COLO668 (cell line): ENCODE measurements around the gene SNX33.
A peak's percentile ranks its signal among the peaks of the same experiment; 100 is the strongest.
"Not testable (repeated sequence)": the region's sequence is repeated elsewhere in the genome, so short reads cannot be mapped to it uniquely, and the experiment has no call there.

ENCODE experiments used
- DNase-seq: peaks from one replicate; lab custom pipeline; 2025; ENCODE audit not compliant: unreplicated experiment; lab: John Stamatoyannopoulos, UW

Gene SNX33

GRCh38 chr15:75647370-75648155 is at the start of gene SNX33:
Gene SNX33 (plus strand): TSS chr15:75647912. CDS start chr15:75649103, 1,191 bp downstream.
- DNase-seq: peak; percentile 80

GRCh38 chr15:75598361-75598760 is 49.4 kb upstream of the SNX33 start:
- no peak for DNase-seq

GRCh38 chr15:75599401-75599800 is 48.3 kb upstream of the SNX33 start:
- DNase-seq: no peak

GRCh38 chr15:75606026-75606425 is 41.7 kb upstream of the SNX33 start:
- DNase-seq: no peak

DNA sequence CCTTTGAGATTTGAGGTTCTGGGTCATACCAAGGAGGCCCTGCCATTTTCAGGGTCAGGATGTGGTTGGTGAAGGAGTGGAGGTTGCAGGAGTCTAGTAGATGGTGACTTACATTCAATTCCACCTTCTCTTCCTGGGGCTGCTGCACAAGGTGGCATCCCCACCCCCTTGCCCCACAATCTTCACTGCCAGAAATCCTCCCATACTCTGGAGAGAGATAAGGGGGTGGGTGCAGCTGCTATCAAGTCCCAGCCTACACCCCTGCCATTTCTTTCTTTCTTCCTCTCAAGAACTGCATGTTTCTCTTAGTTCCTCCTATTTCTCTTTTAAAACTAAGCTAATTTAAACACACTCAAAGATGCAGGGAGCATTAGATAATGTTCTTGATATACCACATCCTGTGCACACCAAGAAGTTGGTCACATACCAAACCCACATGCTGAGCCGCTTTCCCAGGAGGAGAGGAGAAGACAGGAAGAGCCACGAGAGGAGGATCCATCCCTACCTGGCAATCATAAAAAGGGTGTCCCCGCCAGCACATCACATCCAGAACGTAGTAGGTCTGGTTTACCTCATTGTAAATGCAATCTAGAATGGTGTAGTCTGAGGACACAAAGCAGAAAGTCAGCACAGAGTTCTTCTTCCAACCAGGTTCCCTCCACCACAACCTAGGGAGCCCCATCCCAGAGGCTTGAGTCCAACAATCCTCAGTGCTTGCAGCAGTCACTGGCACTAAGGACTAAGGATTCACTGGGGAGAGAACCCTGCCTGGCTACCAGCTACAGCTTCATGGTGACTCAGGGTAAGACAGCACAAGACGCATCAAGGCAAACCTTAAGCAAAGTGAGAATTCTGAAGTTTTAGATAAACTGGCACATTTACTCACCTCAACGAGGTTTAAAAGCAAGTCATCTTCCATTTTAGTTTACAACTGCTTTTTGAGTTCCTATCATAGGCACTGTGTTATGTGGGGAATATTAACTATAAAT is 40.7 kb upstream of the SNX33 start:
- DNase-seq: no peak

- DNase-seq: no peak
Observed at GRCh38 chr15:75616766-75617165, 30.9 kb upstream of the SNX33 start.

- DNase-seq: no peak
Observed at GRCh38 chr15:75620058-75620820, 27.5 kb upstream of the SNX33 start.

DNA sequence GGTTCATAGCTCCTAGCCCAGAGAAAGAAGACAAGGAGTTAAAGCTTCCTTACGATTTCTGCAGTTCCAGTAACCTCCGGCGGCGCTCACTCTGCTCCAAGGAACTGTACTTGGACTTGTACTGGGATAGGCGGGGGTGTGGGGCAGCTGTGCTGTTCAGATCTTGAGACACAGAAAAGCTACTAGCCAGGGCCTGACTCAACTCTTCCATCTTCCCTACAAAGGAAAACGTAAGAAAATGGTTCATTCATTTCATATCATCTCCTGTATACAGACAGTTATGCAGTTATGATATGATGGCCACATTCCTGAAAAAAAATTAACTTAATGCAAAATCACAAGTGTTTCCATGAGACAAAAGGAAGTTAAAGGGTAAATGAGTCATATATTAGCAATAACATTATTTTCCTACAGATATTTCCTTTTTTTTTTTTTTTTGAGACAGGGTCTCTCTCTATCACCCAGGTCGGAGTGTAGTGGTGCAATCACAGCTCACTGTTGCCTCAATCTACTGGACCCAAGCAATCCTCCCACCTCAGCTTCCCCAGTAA is 26.8 kb upstream of the SNX33 start:
- no peak for DNase-seq

DNA sequence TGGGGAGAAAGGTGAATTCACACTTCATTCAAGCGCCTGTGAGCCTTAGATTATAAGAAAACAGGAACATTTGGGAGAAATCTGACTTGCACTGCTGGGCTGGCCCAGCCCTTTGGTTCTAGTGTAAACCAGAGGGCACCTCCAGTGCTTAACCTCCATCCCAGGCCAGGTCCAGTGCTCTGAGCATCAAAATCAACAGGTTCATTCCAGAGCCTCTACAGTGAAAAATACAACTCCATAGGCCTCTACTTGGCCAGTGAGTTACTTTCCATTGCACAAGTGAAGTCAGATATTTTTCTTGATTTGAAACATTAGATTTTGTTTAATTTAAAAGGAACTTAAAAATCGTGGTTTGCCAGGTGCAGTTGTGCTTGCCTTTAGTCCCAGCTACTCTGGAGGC is 25.2 kb upstream of the SNX33 start:
- DNase-seq: no peak

- DNase-seq: peak; percentile 94
Observed at GRCh38 chr15:75625542-75626347, 22.0 kb upstream of the SNX33 start, which contains the start of gene SNUPN. Gene SNUPN (minus strand): TSS chr15:75625725. CDS start chr15:75621051, 4,674 bp downstream.

DNA sequence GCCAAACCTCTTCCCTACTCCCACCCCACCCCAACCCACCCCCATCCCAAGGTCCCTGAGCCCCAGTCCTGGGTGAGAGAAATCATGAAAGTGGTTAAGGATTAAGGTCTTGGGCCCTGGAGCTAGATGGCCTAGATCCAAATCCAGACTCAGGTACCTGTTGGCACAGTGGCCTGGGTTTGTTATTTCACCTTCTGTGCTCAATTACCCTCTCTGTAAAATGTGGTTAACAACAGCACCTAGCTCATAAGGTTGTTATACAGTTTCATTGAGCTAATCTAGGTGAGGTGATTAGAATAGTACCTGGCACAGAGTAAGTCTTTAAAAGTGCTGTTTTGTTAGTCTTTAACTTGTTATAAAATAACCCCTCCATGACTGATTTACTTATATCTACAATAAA is 15.8 kb upstream of the SNX33 start:
- DNase-seq: no peak

DNA sequence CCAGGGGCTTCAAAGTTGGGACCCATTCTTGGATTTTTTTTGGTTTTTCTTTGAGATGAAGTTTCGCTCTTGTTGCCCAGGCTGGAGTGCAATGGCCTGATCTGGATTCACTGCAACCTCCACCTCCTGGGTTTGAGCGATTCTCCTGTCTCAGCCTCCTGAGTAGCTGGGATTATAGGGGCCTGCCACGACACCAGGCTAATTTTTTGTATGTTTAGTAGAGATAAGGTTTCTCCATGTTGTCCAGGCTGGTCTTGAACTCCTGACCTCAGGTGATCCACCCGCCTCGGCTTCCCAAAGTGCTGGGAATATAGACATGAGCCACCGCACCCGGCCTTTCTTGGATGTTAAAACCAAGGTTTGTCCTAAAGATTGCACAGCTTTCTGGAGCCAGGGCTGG is 13.8 kb upstream of the SNX33 start:
- DNase-seq: not testable (repeated sequence)

DNA sequence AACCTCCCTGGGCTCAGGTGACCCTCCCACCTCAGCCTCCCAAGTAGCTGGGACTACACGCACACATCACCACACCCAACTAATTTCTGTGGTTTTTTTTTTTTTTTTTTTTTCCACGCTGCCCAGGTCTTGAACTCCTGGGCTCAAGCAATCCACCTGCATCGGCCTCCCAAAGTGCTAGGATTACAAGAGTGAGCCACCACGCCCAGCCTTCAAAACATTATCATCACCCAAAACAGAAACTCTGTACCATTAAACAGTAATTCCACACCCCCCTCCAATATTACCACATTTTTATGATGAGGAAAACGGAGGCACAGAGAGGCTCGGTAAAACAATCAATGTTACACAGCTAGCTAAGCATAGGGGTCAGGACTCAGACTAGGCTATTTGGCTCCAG is 11.7 kb upstream of the SNX33 start:
- DNase-seq: no peak

GRCh38 chr15:75637245-75638009 is 10.3 kb upstream of the SNX33 start:
- DNase-seq: no peak

DNA sequence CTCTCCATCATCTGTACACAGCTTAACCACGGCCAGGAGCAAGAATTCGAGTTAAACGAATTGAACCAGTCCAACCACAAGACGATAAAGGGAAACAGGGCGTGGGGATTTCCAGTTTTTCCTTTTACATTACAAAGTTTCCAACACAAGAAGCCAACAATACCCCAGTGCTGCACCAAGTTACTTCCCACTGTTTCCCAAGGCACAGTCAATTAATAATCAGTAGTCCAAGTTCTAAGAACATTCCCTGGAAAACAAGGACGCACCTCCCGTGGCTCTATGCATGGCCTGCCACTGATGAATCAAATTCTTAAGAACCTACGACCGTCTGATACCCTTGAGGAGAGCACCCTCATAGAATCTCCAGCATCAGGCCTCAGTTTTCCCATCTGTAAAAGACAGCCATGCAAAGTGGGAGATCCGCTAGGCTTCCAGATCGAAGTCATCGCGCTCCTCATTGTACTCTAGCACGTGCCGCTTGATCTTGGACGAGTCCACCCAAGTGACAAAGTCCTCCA is 8.5 kb upstream of the SNX33 start:
- no peak for DNase-seq

GRCh38 chr15:75639709-75640482 is 7.8 kb upstream of the SNX33 start, which contains the start of gene IMP3:
Gene IMP3 (minus strand): TSS chr15:75640224. CDS start chr15:75640168, 56 bp downstream.
- DNase-seq: peak; percentile 97

GRCh38 chr15:75640483-75641178 is 7.1 kb upstream of the SNX33 start:
- peak; percentile 79 for DNase-seq

DNA sequence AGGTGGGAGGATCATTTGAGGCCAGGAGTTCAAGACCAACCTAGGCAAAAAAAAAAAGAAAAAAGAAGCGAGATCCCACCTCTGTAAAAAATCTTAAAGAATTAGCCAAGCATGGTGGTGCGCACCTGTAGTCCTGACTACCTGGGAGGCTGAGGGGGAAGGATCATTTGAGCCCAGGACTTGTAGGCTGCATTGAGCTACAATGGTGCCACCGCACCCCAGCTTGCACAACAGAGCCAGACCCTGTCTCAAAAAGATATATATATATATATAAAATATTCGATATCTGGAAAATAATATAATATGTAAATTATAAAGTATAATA is 6.6 kb upstream of the SNX33 start:
- DNase-seq: no peak
